Loucy (cell line): ENCODE data around the gene DVL2.
A peak's percentile ranks its signal among the peaks of the same experiment; 100 is the strongest.

Experiments used
- H2AFZ ChIP-seq: fragments of 200-600 bp; sonication (generic); 2 replicates; pipeline ENCODE4 v1.6.0; 2016; ENCODE audit warnings: antibody characterized with exemption, mild to moderate bottlenecking, low read length, moderate library complexity
- H3F3A ChIP-seq: fragments of 200-600 bp; 2 replicates; pipeline ENCODE4 v1.6.0; 2016; ENCODE audit warnings: antibody characterized with exemption, low read depth, mild to moderate bottlenecking
- H3K27me3 ChIP-seq: fragments of 200-600 bp; sonication (generic); 2 replicates; pipeline ENCODE4 v1.6.1; 2014; ENCODE audit warnings: low read length, mild to moderate bottlenecking; ENCODE audit not compliant: insufficient read depth, poor library complexity, severe bottlenecking
- H3K36me3 ChIP-seq: fragments of 200-600 bp; sonication (generic); 2 replicates; pipeline ENCODE4 v1.6.1; 2016; ENCODE audit warnings: low read length; ENCODE audit not compliant: insufficient read depth
- H3K4me1 ChIP-seq: fragments of 200-600 bp; sonication (generic); 2 replicates; pipeline ENCODE4 v1.5.1; 2014; ENCODE audit warnings: low read length, mild to moderate bottlenecking; ENCODE audit not compliant: insufficient read depth, poor library complexity, severe bottlenecking
- H3K4me2 ChIP-seq: fragments of 200-600 bp; sonication (generic); 2 replicates; pipeline ENCODE4 v1.6.0; 2014; ENCODE audit warnings: antibody characterized with exemption, low read length, low read depth, mild to moderate bottlenecking; ENCODE audit not compliant: poor library complexity, severe bottlenecking
- H3K4me3 ChIP-seq: fragments of 200-600 bp; sonication (generic); 2 replicates; pipeline ENCODE4 v1.5.1; 2014; ENCODE audit warnings: low read length, mild to moderate bottlenecking, mixed read lengths; ENCODE audit not compliant: poor library complexity, severe bottlenecking
- H3K79me2 ChIP-seq: fragments of 200-600 bp; sonication (generic); 2 replicates; pipeline ENCODE4 v1.6.1; 2014; ENCODE audit warnings: low read length; ENCODE audit not compliant: insufficient read depth
- H3K9ac ChIP-seq: fragments of 200-600 bp; sonication (generic); 2 replicates; pipeline ENCODE4 v1.6.0; 2014; ENCODE audit warnings: mild to moderate bottlenecking, low read depth, low read length, moderate library complexity; ENCODE audit not compliant: poor library complexity, severe bottlenecking
- H3K9me2 ChIP-seq: fragments of 200-600 bp; sonication (generic); replicated peaks from 2 replicates; pipeline ENCODE4 v1.6.1; 2016; ENCODE audit warnings: low read depth, low read length, mixed read lengths
- H3K9me3 ChIP-seq: fragments of 200-600 bp; sonication (generic); 2 replicates; pipeline ENCODE4 v1.6.1; 2014; ENCODE audit warnings: mild to moderate bottlenecking, antibody characterized with exemption, low read length, low read depth; ENCODE audit not compliant: insufficient read depth
- H4K20me1 ChIP-seq: fragments of 200-600 bp; sonication (generic); 2 replicates; pipeline ENCODE4 v1.6.0; 2014; ENCODE audit warnings: antibody characterized with exemption, low read length, mild to moderate bottlenecking; ENCODE audit not compliant: insufficient read depth, poor library complexity, severe bottlenecking
- EZH2phosphoT487 ChIP-seq: fragments of 200-600 bp; IDR thresholded peaks from 2 replicates; pipeline ENCODE4 v1.6.1; 2018; ENCODE audit warnings: antibody characterized with exemption, mild to moderate bottlenecking, moderate library complexity, borderline replicate concordance
- TF ChIP-seq, protein P1 (sequence below): fragments of 200-600 bp; sonication (generic); conservative IDR thresholded peaks from 2 replicates; pipeline ENCODE4 v1.5.1; 2014; ENCODE audit warnings: mild to moderate bottlenecking, antibody characterized with exemption, low read length

Gene DVL2

DNA sequence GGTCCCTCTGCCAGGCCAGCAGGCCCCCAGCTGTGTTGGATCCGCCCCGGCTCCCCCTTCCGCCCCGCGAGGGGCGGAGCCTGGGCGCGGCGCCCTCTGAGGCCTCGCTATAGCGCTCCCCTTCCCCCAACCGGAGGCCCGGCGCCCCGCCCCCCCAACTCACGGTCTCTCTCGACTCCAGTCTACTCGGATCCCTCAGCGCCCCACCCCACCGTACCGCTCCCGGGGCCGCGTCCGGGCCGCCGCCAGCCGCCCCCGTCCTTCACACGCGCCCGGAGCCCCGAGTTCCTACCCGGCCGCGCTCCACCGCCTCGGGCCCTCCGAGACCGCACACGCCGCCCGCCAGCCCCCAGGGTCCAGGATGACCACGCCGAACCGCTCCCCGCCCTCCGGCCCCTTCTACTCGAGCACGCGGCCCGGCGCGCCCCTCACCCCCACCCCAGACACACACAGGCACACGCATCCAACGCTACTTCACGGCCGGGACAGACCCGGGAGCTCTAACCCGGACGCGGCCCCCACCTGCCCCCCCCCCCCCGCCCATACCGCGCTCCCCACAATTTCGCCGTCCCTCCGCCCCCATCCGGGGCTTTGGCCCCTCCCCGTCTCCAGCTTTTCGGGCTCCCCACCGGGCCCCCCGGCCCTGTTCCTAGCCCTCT is 3.6 kb upstream of the DVL2 start:
- peak overlapping the region; percentile 72 for H3K4me2 ChIP-seq
- H2AFZ ChIP-seq = peak overlapping the region; percentile 43
- H3K36me3 ChIP-seq = peaks cover 18% of the 10 kb centered on the region; the same call in 1 of the 2 replicates
- H3K9me2 ChIP-seq = no peaks in the 10 kb centered on the region
- H3K9ac ChIP-seq = peak overlapping the region; percentile 98
- no peaks in the 10 kb centered on the region for H3K9me3 ChIP-seq
- TF ChIP-seq, protein P1, sequence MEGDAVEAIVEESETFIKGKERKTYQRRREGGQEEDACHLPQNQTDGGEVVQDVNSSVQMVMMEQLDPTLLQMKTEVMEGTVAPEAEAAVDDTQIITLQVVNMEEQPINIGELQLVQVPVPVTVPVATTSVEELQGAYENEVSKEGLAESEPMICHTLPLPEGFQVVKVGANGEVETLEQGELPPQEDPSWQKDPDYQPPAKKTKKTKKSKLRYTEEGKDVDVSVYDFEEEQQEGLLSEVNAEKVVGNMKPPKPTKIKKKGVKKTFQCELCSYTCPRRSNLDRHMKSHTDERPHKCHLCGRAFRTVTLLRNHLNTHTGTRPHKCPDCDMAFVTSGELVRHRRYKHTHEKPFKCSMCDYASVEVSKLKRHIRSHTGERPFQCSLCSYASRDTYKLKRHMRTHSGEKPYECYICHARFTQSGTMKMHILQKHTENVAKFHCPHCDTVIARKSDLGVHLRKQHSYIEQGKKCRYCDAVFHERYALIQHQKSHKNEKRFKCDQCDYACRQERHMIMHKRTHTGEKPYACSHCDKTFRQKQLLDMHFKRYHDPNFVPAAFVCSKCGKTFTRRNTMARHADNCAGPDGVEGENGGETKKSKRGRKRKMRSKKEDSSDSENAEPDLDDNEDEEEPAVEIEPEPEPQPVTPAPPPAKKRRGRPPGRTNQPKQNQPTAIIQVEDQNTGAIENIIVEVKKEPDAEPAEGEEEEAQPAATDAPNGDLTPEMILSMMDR = no peak
- TF ChIP-seq EZH2phosphoT487 = no peak
- peaks cover 34% of the 10 kb centered on the region for H4K20me1 ChIP-seq
- peaks cover 5% of the 10 kb centered on the region for H3K27me3 ChIP-seq
- peak overlapping the region; percentile 96 for H3K4me3 ChIP-seq
- peaks cover 75% of the 10 kb centered on the region for H3K79me2 ChIP-seq
- H3K4me1 ChIP-seq = peaks cover 40% of the 10 kb centered on the region
- peaks cover 9% of the 10 kb centered on the region for H3F3A ChIP-seq

DNA sequence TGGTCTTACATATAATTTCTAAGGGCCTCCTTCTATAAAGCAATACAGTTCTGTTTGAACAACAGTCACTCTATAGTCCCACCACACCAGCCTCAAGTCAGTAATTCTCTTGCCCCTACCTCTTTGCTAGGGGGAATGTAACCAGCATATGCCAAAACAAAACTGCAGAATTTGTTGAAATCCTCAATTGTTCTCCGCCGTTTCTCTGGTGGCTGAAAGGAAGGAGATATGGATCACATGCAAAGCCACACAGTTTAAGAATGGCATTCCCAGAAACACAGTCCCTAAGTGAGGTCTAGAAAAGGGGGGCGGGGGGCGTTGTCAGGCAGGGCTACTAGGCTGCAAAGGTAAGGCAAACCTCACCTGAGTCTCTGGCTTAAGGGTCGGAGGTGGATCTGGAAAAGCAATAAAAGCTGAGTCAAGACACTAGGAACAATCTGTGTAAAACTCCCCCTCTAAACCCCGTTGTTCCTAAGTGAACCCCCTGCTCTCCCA is 3.0 kb upstream of the DVL2 start:
- Histone ChIP-seq H3K9me3 (no peaks in the 10 kb centered on the region), H3K9ac (peak overlapping the region; percentile 98), H3F3A (peaks cover 9% of the 10 kb centered on the region), H3K4me3 (peak overlapping the region; percentile 96), H3K36me3 (peaks cover 18% of the 10 kb centered on the region; the same call in 1 of the 2 replicates), H3K79me2 (peaks cover 81% of the 10 kb centered on the region), H3K27me3 (peaks cover 5% of the 10 kb centered on the region), H4K20me1 (peaks cover 38% of the 10 kb centered on the region), H3K4me1 (peaks cover 40% of the 10 kb centered on the region), H3K4me2 (peak overlapping the region; percentile 72), H3K9me2 (no peaks in the 10 kb centered on the region), H2AFZ (no peak overlapping the region)
- TF ChIP-seq EZH2phosphoT487 = no peak
- TF ChIP-seq, protein P1 = no peak

DNA sequence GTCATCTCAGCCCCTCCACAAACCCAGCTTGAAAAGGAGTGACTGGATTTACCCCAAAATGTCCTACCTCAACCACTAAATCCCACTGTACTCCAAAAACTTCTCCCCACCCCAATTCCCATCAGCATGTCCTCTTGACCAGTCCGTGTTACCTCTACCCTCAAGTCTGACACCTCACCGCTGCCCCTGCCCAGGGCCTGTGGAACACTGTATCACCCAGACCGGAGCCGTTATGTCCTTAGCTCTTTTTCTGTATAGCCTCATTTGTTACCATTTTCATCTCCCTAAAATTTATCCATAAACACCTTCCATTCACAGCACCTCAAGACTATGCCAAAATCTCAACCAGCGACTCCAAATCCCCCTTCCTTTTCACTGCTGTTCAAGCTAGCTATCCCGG is 2.5 kb upstream of the DVL2 start:
- no peaks in the 10 kb centered on the region for H3K9me3 ChIP-seq
- H3F3A ChIP-seq = peaks cover 9% of the 10 kb centered on the region
- no peak for TF ChIP-seq EZH2phosphoT487
- TF ChIP-seq, protein P1 = no peak
- H3K36me3 ChIP-seq = peaks cover 18% of the 10 kb centered on the region; the same call in 1 of the 2 replicates
- H3K27me3 ChIP-seq = peaks cover 5% of the 10 kb centered on the region
- no peak overlapping the region for H2AFZ ChIP-seq
- peaks cover 82% of the 10 kb centered on the region for H3K79me2 ChIP-seq
- peaks cover 45% of the 10 kb centered on the region for H3K4me1 ChIP-seq
- H3K9me2 ChIP-seq = no peaks in the 10 kb centered on the region
- peak overlapping the region; percentile 96 for H3K4me3 ChIP-seq
- peak overlapping the region; percentile 72 for H3K4me2 ChIP-seq
- H3K9ac ChIP-seq = peak overlapping the region; percentile 98
- H4K20me1 ChIP-seq = peaks cover 43% of the 10 kb centered on the region
